SK-N-SH treated with all-trans-retinoic acid at 6 μM for 48 hours (cell line): ENCODE results near the gene RHBDD1.

Experiments
- GLIS3 ChIP-seq: fragments of 250-450 bp; sonication (Bioruptor Pico); IDR thresholded peaks from 2 replicates; pipeline ENCODE4 v1.5.0; 2020; ENCODE audit warnings: mild to moderate bottlenecking, moderate library complexity
- RARB ChIP-seq: fragments of 250-450 bp; sonication (Bioruptor Pico); IDR thresholded peaks from 2 replicates; pipeline ENCODE4 v1.8.0; 2021; ENCODE audit warnings: mild to moderate bottlenecking, moderate library complexity
- TOX ChIP-seq: fragments of 250-450 bp; sonication (Bioruptor Pico); IDR thresholded peaks from 2 replicates; pipeline ENCODE4 v1.8.0; 2021; ENCODE audit warnings: mild to moderate bottlenecking, moderate library complexity, borderline replicate concordance
- ZFP3 ChIP-seq: fragments of 250-450 bp; sonication (Bioruptor Pico); IDR thresholded peaks from 2 replicates; pipeline ENCODE4 v1.5.0; 2020; ENCODE audit warnings: mild to moderate bottlenecking, moderate library complexity
- ZFP30 ChIP-seq: fragments of 450-650 bp; formaldehyde crosslinking; IDR thresholded peaks from 2 replicates; pipeline ENCODE4 v1.5.0; 2022; ENCODE audit warnings: mild to moderate bottlenecking, moderate library complexity
- ZNF70 ChIP-seq: fragments of 450-650 bp; formaldehyde crosslinking; IDR thresholded peaks from 2 replicates; pipeline ENCODE4 v1.5.0; 2020; ENCODE audit warnings: mild to moderate bottlenecking, moderate library complexity
- TF ChIP-seq, protein P1 (sequence below): fragments of 250-450 bp; sonication (Bioruptor Pico); IDR thresholded peaks from 2 replicates; pipeline ENCODE4 v1.5.0; 2020; ENCODE audit warnings: mild to moderate bottlenecking, moderate library complexity
- TF ChIP-seq, protein P2 (sequence below): fragments of 250-450 bp; sonication (Bioruptor Pico); IDR thresholded peaks from 2 replicates; pipeline ENCODE4 v1.5.1; 2021; ENCODE audit warnings: mild to moderate bottlenecking, moderate library complexity

DNA sequence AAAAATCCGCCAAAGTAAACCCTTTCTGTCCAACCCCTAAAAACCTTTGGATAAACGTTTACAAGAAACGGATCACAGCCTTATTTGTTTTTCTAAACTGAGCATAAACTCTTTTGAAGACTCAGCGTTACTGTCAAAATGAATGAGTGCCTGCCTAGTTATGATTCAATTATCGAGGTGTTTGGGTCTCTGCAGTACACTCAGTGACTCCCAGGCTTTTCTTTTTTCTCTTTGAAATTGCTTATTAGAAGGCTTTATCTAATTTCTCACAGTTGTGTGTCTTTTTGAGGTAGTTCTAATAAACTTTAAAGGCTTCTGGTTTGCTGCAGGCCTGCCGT lies 663 bp downstream of the RHBDD1 start:
- TF ChIP-seq ZFP30 (CRISPR knock-in tag) (no peak), GLIS3 (CRISPR knock-in tag) (no peak), RARB (CRISPR knock-in tag) (no peak), TOX (no peak), ZFP3 (no peak), ZNF70 (CRISPR knock-in tag) (no peak)
- TF ChIP-seq, protein P1, sequence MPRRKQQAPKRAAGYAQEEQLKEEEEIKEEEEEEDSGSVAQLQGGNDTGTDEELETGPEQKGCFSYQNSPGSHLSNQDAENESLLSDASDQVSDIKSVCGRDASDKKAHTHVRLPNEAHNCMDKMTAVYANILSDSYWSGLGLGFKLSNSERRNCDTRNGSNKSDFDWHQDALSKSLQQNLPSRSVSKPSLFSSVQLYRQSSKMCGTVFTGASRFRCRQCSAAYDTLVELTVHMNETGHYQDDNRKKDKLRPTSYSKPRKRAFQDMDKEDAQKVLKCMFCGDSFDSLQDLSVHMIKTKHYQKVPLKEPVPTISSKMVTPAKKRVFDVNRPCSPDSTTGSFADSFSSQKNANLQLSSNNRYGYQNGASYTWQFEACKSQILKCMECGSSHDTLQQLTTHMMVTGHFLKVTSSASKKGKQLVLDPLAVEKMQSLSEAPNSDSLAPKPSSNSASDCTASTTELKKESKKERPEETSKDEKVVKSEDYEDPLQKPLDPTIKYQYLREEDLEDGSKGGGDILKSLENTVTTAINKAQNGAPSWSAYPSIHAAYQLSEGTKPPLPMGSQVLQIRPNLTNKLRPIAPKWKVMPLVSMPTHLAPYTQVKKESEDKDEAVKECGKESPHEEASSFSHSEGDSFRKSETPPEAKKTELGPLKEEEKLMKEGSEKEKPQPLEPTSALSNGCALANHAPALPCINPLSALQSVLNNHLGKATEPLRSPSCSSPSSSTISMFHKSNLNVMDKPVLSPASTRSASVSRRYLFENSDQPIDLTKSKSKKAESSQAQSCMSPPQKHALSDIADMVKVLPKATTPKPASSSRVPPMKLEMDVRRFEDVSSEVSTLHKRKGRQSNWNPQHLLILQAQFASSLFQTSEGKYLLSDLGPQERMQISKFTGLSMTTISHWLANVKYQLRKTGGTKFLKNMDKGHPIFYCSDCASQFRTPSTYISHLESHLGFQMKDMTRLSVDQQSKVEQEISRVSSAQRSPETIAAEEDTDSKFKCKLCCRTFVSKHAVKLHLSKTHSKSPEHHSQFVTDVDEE (CRISPR knock-in tag), result no peak
- TF ChIP-seq, protein P2, sequence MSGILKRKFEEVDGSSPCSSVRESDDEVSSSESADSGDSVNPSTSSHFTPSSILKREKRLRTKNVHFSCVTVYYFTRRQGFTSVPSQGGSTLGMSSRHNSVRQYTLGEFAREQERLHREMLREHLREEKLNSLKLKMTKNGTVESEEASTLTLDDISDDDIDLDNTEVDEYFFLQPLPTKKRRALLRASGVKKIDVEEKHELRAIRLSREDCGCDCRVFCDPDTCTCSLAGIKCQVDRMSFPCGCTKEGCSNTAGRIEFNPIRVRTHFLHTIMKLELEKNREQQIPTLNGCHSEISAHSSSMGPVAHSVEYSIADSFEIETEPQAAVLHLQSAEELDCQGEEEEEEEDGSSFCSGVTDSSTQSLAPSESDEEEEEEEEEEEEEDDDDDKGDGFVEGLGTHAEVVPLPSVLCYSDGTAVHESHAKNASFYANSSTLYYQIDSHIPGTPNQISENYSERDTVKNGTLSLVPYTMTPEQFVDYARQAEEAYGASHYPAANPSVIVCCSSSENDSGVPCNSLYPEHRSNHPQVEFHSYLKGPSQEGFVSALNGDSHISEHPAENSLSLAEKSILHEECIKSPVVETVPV (CRISPR knock-in tag), result no peak
